ENCODE data around the gene CACFD1.

- TF ChIP-seq, protein P1, sequence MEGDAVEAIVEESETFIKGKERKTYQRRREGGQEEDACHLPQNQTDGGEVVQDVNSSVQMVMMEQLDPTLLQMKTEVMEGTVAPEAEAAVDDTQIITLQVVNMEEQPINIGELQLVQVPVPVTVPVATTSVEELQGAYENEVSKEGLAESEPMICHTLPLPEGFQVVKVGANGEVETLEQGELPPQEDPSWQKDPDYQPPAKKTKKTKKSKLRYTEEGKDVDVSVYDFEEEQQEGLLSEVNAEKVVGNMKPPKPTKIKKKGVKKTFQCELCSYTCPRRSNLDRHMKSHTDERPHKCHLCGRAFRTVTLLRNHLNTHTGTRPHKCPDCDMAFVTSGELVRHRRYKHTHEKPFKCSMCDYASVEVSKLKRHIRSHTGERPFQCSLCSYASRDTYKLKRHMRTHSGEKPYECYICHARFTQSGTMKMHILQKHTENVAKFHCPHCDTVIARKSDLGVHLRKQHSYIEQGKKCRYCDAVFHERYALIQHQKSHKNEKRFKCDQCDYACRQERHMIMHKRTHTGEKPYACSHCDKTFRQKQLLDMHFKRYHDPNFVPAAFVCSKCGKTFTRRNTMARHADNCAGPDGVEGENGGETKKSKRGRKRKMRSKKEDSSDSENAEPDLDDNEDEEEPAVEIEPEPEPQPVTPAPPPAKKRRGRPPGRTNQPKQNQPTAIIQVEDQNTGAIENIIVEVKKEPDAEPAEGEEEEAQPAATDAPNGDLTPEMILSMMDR (IDR thresholded peaks at IDR 0.05), result no peak
- TF ChIP-seq POLR2A (IDR thresholded peaks at IDR 0.05), result no peak
These were observed 57.9 kb downstream of the CACFD1 start for GRCh38 chr9:133517711-133518110.

All from adrenal gland (tissue), 5 donors.